ENCODE measurements around the gene MYLK2. TPM values are rescaled to one million over a fixed set of nuclear protein-coding genes. Genes with fewer than 3 reads are reported as not detected.
"Not testable (repeated sequence)": the region's sequence is repeated elsewhere in the genome, so short reads cannot be mapped to it uniquely, and the experiment has no call there.

The MYLK2 gene
- under 1 TPM; 0.56 to 0.96 (median 0.82) TPM for polyA plus RNA-seq (ENCODE audit: insufficient read length in 4 of 4)

DNA sequence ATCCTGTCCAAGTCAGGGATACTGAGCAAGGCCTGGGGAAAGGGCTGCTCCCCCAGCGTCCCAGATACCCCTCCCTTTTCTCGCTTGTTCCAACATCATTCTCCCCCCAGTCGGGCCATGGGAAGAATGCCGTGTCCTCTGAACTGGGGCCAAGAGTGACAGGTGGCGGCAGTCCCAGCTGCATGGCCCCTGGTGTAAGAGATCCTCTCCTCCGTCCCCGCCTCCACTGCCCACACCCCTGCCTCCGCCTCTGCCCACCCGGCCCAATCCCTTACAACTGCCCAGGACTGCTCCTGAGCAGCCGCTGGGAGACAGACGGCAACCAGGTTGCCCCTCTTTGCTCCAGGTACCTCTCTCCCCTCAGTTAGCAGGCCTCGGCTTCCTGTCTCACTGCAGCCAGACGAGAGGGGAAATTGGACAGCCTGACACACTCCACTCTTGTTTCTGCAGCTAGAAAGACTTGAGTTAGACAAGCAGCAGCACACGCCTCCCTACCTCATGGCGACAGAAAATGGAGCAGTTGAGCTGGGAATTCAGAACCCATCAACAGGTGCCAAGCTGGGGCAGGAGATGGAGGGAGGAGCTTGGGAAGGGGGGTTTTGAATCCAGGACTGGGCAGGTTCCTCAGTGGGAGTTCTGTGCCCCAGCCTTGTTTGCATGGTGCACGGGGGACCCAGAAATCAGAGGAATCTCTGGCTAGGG, at the start of gene MYLK2:
Gene MYLK2 (plus strand): TSS at position 274 of the 702 bp plus-strand sequence. CDS start 225 bp downstream, at position 499.
- no peak for DNase-seq (ENCODE audit: low read depth in 4 of 4, low spot score in 3 of 4)

DNA sequence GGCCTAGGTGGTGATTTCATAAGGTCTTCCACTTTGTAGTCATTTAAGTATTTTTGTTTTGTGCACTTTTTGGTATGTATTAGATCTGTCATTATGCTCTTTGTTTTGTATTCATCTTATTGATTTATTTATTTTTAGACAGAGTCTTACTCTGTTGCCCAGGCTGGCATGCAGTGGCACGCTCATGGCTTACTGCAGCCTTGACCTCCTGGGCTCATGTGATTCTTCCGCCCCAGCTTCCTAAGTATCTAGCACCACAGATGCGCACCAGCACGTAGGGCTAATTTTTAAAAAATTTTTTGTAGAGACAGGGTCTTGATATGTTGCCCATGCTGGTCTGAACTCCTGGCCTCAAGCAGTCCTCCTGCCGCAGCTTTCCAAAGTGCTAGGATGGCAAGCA, 49.5 kb upstream of the MYLK2 start:
- no peak for DNase-seq (ENCODE audit: low read depth in 4 of 4, low spot score in 3 of 4)

GRCh38 chr20:31770243-31770642, 48.9 kb upstream of the MYLK2 start:
- DNase-seq (ENCODE audit: low read depth in 4 of 4, low spot score in 3 of 4) = no peak

DNA sequence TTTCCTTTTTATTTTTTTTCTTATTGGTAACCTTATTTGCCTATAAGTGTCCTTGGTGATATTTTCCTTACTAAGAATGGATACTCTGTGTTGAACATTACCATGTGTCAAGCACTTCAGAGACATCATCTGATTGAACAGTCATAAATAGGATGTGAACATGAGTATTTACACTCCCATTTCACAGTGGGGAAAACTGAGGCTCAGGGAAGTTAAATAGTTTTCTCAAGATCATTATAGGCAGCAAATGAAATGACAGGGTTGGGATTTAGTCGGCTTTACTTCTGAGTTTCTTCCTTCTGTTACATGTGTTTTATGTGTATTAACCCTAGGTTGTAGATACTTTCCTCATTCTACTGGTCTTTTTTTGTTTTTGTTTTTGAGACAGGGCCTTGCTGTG, 44.7 kb upstream of the MYLK2 start:
- DNase-seq (ENCODE audit: low read depth in 4 of 4, low spot score in 3 of 4) = no peak

DNA sequence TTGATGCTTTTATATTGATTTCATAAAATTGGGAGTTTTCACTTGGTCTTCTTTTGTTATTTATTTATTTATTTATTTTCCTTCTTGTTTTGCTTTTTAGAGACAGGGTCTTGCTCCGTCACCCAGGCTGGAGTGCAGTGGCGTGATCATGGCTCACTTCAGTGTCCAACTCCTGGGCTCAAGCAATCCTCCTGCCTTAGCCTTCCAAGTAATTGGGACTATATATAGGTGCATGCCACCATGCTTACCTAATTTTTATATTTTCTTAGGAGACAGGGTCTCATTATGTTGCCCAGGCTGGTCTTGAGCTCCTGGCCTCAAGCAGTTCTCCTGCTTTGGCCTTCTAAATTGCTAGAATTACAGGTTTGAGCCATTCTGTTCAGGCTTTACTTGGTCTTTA, 38.3 kb upstream of the MYLK2 start:
- no peak for DNase-seq (ENCODE audit: low read depth in 4 of 4, low spot score in 3 of 4)

DNA sequence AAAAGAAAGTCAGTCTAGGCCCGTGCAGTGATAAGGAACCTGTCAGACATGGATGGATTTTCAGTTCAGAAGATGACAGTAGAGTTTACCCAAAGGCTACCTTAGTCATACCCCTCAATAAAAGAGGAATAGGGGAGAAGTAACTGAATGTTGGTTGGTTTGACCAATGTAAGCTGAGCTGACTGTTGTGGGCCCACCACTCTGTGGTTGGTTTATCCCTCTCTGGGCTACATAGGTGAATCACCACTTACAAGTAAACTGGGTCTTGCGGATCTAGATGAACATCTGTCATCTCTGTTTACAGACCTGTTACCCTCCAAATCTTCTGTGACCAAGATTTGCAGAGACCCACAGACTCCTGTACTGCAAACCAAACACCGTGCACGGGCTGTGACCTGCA, 37.2 kb upstream of the MYLK2 start:
- DNase-seq (ENCODE audit: low read depth in 4 of 4, low spot score in 3 of 4) = no peak

DNA sequence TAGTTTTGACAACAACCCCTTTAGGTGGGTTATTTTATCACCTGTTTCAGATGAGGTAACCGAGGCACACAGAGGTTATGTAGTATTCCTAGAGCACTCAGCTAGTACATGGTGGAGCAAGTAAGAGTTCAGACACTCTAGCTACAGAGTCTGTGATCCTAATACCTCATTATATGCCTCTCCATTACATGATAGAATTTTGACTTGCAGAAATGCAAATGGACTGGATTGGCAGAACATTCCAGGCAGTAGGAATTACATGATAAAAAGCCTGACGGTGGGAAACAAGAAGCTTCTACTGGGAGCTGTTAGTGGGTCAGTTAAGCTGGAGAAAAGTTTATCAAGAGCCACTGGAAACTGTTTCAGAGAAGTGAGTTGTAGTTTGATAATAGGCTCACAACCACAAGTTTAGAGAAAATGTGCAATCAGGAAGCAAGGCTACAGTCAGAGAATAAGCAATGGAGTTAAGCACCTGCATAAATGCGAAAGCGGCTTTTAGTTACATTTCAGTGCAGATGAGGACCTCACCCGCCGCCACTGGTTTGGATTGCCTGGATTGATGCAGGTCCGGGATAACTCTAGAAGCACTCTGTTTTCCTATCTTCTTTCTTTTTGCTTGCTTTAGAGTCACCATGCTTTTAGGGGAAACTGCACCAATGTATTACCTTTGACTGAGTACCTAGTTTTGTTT, 34.7 kb upstream of the MYLK2 start:
- no peak for DNase-seq (ENCODE audit: low read depth in 4 of 4, low spot score in 3 of 4)

DNA sequence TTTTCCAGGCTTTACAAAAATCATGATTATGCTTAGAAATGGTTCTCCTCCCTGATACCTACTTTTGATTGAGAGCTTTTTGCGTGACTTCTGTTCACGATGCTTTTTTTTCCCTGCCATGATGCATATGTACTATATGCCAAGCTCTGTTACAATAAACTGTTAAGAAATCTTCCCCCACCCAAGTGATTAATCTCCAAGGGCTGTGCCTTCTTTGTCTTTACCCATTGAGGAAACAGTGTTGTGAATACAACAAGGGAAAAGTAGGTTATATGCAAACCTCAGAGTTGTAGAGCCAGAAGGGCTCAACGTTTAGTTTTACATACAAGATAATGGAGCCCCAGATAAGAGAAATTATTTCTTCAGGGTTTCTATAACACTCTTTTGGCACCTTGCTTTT, 34.1 kb upstream of the MYLK2 start:
- no peak for DNase-seq (ENCODE audit: low read depth in 4 of 4, low spot score in 3 of 4)

GRCh38 chr20:31788578-31788977, 30.6 kb upstream of the MYLK2 start:
- DNase-seq (ENCODE audit: low read depth in 4 of 4, low spot score in 3 of 4) = no peak

DNA sequence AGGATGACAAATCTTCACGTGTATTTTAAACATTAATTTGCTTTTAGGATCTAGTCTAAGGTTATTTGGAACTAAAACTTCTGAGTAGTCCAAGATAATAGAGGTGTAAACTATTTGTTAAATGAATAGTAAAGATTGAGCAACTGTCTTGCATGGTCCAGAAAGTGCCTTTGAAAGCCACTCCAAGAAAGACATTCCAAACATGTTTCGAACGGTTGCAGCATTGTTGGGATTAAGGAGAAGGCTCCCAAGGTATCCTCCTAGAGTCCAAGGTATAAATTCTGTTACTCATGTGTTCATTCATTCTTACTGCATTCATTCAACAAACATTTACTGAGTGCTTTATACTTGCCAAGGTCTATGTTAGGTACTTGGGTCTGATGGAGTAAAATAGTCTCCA, 28.8 kb upstream of the MYLK2 start:
- no peak for DNase-seq (ENCODE audit: low read depth in 4 of 4, low spot score in 3 of 4)

GRCh38 chr20:31797364-31797763, 21.8 kb upstream of the MYLK2 start:
- no peak for DNase-seq (ENCODE audit: low read depth in 4 of 4, low spot score in 3 of 4)

DNA sequence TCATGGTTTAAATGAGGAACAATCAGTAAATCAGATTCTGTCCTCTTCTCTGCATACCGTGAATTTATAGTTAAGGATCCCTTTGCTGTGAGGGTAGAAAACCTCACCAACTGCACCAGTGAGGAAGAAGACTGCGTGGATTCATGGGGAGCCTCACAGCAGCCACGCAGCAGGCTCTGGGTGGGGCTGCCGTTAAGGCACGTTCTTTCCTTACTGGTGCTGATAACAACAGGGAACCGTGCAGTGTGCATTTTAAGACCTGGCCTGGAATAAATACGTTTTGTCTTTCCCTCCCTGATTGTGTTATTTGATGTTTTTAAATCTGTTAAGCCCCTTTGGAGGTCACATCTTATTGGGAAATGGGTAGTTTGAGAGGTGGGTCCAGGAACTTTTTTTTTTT, 17.6 kb upstream of the MYLK2 start:
- DNase-seq (ENCODE audit: low read depth in 4 of 4, low spot score in 3 of 4) = no peak

DNA sequence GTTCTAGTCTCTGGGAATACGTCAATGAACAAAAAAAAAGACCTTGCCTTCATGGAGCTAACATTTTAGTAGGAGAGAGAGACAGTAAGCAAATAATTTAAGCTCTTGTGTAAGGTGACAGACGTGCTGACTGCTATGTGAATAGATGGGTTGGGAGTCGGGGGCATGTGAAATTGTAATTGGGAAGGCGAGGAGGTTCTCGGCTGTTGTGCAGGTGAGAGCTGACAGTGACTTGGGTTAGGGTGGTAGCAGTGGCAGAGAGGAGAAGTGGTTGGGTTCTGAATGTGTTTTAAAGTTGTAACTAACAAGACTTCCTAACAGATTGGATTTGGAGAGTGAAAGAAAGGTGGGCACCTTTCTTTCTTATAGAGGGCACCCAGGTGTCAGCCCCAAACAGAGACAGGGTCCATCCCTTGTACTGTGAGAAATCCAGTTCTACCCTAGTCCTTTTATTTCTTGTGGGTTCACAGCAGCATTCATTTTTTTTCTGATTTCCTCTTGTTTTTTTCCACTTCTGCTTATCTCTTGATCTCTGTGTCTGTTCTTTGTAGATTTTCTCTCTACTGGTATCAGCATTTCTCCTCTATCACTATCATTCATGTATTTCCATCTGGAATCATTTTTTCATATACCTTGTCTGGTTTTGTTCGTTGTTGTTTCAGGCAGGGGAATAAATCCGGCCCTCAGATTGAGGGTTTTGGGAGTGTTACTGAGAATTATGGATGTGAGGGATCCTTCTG, 15.4 kb upstream of the MYLK2 start:
- no peak for DNase-seq (ENCODE audit: low read depth in 4 of 4, low spot score in 3 of 4)

DNA sequence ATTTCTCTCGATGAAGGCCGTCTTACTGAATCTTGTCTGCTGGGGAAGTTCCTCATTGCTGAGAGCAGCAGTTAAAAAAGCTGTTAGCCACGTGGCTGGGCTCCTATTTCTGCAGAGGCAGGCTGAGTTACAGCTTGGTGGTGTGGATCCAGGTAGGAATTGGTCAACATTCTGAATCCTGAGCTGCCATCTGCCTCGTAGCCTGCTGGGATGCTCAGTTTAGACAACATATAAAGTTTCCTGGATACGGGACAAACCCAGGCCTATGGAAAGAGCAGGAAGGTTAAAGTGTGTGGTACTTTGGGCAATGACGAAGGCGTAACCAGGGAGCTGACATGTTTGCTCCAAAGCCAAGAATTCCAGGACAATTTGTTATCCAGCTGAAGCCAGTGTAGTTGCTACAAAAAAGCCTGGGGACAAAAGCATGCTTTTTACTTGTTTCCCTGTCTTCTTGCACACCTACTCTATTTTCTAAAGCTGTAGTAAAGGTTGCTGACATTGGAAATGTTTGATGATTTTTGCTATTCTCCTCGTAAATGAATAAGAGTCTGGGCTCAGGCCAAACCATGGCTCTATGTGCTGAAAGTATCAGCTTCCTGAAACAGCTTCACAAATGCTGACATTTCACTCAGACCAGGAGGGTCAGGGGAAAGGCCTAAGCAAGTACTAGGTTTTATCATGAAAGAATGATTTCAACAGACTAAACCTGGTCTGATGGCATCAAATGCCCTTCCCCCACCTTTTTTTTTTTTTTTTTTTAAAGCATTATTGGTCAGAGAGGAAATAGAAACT, 12.4 kb upstream of the MYLK2 start:
- no peak for DNase-seq (ENCODE audit: low read depth in 4 of 4, low spot score in 3 of 4)

- no peak for DNase-seq (ENCODE audit: low read depth in 4 of 4, low spot score in 3 of 4)
Measured at GRCh38 chr20:31808481-31808880, 10.7 kb upstream of the MYLK2 start.

- no peak for DNase-seq (ENCODE audit: low read depth in 4 of 4, low spot score in 3 of 4)
Measured at GRCh38 chr20:31809661-31810060, 9.5 kb upstream of the MYLK2 start.

- DNase-seq (ENCODE audit: low read depth in 4 of 4, low spot score in 3 of 4) = no peak
Measured at GRCh38 chr20:31811198-31811597, 8.0 kb upstream of the MYLK2 start.

GRCh38 chr20:31811796-31812728, 7.1 kb upstream of the MYLK2 start:
- peak in 2 of 4 donors; percentile 31 to 40 for DNase-seq (ENCODE audit: low read depth in 4 of 4, low spot score in 3 of 4)

- DNase-seq (ENCODE audit: low read depth in 4 of 4, low spot score in 3 of 4) = no peak
Measured at GRCh38 chr20:31813611-31814010, 5.5 kb upstream of the MYLK2 start.

DNA sequence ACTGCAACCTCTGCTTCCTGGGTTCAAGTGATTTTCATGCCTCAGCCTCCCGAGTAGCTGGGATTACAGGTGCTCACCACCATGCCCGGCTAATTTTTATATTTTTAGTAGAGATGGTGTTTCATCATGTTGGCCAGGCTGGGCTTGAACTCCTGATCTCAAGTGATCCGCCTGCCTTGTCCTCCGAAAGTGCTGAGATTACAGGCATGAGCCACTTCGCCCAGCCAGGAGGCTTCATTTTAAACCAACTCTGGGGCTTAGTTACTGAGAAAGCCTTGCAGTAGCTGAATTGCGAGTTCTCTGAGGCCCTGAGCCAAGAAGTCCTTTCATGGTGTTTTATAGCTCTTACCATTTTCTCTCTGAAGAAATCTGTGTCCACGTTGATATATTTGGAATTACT, 5.0 kb upstream of the MYLK2 start:
- not testable (repeated sequence) for DNase-seq (ENCODE audit: low read depth in 4 of 4, low spot score in 3 of 4)

Data from left renal pelvis (tissue), 4 donors.